Gastroesophageal sphincter (tissue), 4 donors: ENCODE data around the gene NAGLU. TPM values are rescaled to one million over a fixed set of nuclear protein-coding genes. Genes with fewer than 3 reads are reported as not detected.

ENCODE experiments used
- ATAC-seq: fragments of 150-250 bp; one replicate; pipeline ENCODE4 v1.9.1; 2016; ENCODE audit warnings: mild to moderate bottlenecking, moderate library complexity
- H3K27ac ChIP-seq, 4 donors: fragments of 200-600 bp; sonication (generic) in 3 of 4; 1 replicate in 3 of 4; 2 replicates in 1 of 4; pipeline ENCODE4 v1.5.1; 2016 to 2019
- H3K27me3 ChIP-seq: fragments of 200-600 bp; sonication (generic); one replicate; pipeline ENCODE4 v1.5.1; 2019
- H3K36me3 ChIP-seq, 2 donors: fragments of 200-600 bp; sonication (generic); one replicate each; pipeline ENCODE4 v1.5.1; 2019; ENCODE audit warnings: control low read depth in 1 of 2
- H3K4me1 ChIP-seq, 3 donors: fragments of 200-600 bp; sonication (generic); 1 replicate in 2 of 3; 2 replicates in 1 of 3; pipeline ENCODE4 v1.5.1; 2016 to 2019; ENCODE audit warnings: control low read depth in 2 of 3
- H3K4me3 ChIP-seq, 2 donors: fragments of 200-600 bp; sonication (generic); one replicate each; pipeline ENCODE4 v1.5.1; 2019; ENCODE audit warnings: mild to moderate bottlenecking in 1 of 2, moderate library complexity in 1 of 2
- H3K9me3 ChIP-seq, 3 donors: fragments of 200-600 bp; sonication (generic); one replicate each; pipeline ENCODE4 v1.5.1; 2017 to 2019; ENCODE audit warnings: control low read depth in 2 of 3
- EP300 ChIP-seq: sonication (generic); formaldehyde crosslinking; IDR thresholded peaks from one replicate; pipeline ENCODE4 v1.6.1; 2017; ENCODE audit warnings: antibody characterized with exemption, mild to moderate bottlenecking
- POLR2A ChIP-seq, 2 donors: fragments of 450-650 bp; IDR thresholded peaks; one replicate each; pipeline ENCODE4 v1.6.1; 2017; ENCODE audit warnings: antibody characterized with exemption in 2 of 2, mild to moderate bottlenecking in 2 of 2, moderate library complexity in 1 of 2
- POLR2AphosphoS5 ChIP-seq: sonication (generic); formaldehyde crosslinking; IDR thresholded peaks from one replicate; pipeline ENCODE4 v1.6.1; 2017; ENCODE audit warnings: antibody characterized with exemption
- WGBS, 2 donors: methylation state at CpG; one replicate each; pipeline ENCODE4 v1.1.5; 2018; ENCODE audit warnings: low coverage in 1 of 2; 5-methylcytosine and 5-hydroxymethylcytosine counted together
- total RNA-seq, 4 donors: library from RNA; depleted of rRNA; stranded (reverse); fragments of >200 nt; gene quantifications; one replicate each; pipeline ENCODE4 v1.1.0, GENCODE V29; 2016
- TF ChIP-seq, protein P1 (sequence below), 4 experiments: fragments of 200-600 bp in 2 of 4; fragments of 450-650 bp in 2 of 4; sonication (generic) in 1 of 4; IDR thresholded peaks; one replicate each; pipeline ENCODE4 v1.5.1; 2017 to 2019; ENCODE audit warnings: antibody characterized with exemption in 4 of 4, mild to moderate bottlenecking in 2 of 4, moderate library complexity in 2 of 4

The NAGLU gene
- total RNA-seq, 4 donors from 2014 or later = 31.9 to 46.9 (median 35.7) TPM

DNA sequence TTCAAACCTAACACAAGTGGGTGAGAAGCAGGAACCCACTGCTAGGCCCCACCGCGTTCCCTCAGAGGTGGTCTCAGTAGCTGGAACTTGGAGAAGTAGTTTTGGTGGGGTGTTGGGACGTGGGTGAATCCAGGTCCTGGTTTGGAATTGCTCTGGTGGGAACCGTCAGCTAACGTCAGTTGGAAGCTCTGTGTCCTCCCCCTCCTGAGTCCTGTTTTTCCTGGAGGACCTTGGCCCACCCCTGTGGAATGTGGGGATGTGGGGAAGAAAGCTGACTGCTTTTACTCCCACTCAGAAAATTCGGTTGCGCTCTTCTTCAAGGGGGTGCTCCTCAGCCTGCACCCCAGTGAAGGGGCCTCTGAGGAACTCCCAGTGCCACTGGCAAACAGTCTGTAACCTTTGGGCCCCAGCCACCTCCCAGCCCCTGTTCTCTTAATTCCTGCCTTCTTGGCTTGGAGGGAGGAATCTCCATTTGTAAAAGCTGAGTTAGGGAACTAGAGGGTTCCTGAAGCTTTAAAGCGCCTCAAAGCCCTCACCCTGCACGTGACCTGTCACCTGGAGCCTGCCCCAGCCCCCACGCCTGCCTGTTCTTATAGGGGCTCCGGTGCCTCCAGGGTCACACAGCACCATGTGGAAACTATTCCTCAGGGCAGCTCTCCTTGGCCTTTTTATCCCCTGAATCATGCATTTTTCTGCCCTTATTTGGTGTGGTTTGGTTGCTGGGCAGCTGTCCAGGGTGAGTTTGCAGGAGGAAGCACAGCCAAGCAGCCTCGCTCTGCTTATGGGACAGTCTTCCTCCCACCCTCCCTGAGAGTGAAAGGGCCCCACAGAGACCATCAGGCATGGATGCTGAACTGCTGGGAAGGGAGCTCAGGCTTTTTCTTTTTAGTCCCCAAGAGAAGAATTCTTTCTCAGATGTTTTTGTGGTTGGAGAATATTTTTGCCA, 16.2 kb upstream of the NAGLU start:
- no peaks in the 10 kb centered on the region for H3K27me3 ChIP-seq
- peaks cover 48 to 95% (median 68%) of the 10 kb centered on the region in 3 donors for H3K4me1 ChIP-seq
- H3K36me3 ChIP-seq = peaks cover 0 to 20% of the 10 kb centered on the region in 2 donors
- no peaks in the 10 kb centered on the region for H3K9me3 ChIP-seq
- peak; percentile 81 for ATAC-seq
- TF ChIP-seq, protein P1, sequence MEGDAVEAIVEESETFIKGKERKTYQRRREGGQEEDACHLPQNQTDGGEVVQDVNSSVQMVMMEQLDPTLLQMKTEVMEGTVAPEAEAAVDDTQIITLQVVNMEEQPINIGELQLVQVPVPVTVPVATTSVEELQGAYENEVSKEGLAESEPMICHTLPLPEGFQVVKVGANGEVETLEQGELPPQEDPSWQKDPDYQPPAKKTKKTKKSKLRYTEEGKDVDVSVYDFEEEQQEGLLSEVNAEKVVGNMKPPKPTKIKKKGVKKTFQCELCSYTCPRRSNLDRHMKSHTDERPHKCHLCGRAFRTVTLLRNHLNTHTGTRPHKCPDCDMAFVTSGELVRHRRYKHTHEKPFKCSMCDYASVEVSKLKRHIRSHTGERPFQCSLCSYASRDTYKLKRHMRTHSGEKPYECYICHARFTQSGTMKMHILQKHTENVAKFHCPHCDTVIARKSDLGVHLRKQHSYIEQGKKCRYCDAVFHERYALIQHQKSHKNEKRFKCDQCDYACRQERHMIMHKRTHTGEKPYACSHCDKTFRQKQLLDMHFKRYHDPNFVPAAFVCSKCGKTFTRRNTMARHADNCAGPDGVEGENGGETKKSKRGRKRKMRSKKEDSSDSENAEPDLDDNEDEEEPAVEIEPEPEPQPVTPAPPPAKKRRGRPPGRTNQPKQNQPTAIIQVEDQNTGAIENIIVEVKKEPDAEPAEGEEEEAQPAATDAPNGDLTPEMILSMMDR (IDR thresholded peaks at IDR 0.05) = peak in 2 of 4 experiments; percentile 47 to 50
- TF ChIP-seq EP300 = no peak
- no peak for TF ChIP-seq POLR2A (IDR thresholded peaks at IDR 0.05)
- peak; percentile 91 for TF ChIP-seq POLR2AphosphoS5
- WGBS, 2 donors = 6 to 40% methylated on average over 2 to 9 of the region's 12 CpGs
- H3K4me3 ChIP-seq = no peak overlapping the region
- H3K27ac ChIP-seq = peak overlapping the region; percentile 90 to 98 (median 96)

DNA sequence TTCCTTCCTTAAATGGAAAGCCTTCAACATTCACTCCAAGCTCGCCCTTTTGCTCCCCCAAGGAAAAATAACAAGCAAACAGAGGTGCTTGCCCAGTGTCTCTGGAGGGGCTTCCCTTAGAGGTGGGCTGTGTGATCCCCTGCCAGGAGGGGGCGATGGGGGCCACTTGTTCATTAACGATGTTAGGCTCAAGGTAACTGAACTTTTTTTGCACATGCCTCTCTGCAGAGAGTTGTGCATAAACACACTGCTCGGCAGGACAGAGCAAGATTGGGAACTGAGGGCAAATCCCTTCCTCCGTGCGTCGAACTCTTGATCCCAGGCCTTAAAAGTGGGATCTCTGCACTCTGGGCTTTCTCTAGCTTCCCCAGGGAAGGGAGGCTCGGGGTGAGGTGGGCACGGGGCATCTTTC, 15.5 kb upstream of the NAGLU start:
- 0 to 11% methylated on average over 3 to 4 of the region's 9 CpGs for WGBS, 2 donors

DNA sequence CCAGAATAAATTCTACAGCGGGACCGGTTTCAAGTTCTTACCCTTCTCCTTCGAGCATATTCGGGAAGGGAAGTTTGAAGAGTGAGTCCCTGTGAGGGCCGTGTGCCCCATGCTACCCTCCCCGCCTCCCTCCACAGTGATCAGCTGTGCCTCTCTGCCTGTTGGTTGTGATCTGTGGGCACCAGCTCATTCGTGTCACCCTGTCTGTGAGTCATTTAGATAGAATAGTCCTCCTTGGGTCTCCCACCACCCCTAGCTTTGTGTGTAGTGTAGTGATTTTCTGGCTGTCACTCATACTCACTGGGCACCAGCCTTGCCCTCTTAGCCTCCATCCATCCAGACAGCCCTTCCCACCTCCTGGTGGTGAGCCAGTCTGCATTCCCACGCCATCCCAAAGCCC, 15.0 kb upstream of the NAGLU start:
- no peaks in the 10 kb centered on the region for H3K27me3 ChIP-seq
- peaks cover 48 to 99% (median 72%) of the 10 kb centered on the region in 3 donors for H3K4me1 ChIP-seq
- TF ChIP-seq, protein P1 (IDR thresholded peaks at IDR 0.05) = no peak
- TF ChIP-seq POLR2A (IDR thresholded peaks at IDR 0.05) (no peak), EP300 (no peak), POLR2AphosphoS5 (no peak)
- 14 to 60% methylated on average over 1 to 7 of the region's 8 CpGs for WGBS, 2 donors
- H3K27ac ChIP-seq = peak overlapping the region; percentile 90 to 98 (median 96)
- no peak overlapping the region for H3K4me3 ChIP-seq
- H3K9me3 ChIP-seq = no peaks in the 10 kb centered on the region
- no peak for ATAC-seq
- H3K36me3 ChIP-seq = peaks cover 0 to 10% of the 10 kb centered on the region in 2 donors

More for the DNA sequence above, 15.5 kb upstream of the NAGLU start:
- ATAC-seq = no peak
- Histone ChIP-seq H3K27me3 (no peaks in the 10 kb centered on the region), H3K4me3 (no peak overlapping the region), H3K36me3 (peaks cover 0 to 14% of the 10 kb centered on the region in 2 donors), H3K4me1 (peaks cover 48 to 99% (median 71%) of the 10 kb centered on the region in 3 donors), H3K27ac (peak overlapping the region; percentile 90 to 98 (median 96)), H3K9me3 (no peaks in the 10 kb centered on the region)
- TF ChIP-seq POLR2AphosphoS5 (no peak), EP300 (no peak), POLR2A (IDR thresholded peaks at IDR 0.05) (no peak)
- TF ChIP-seq, protein P1 (IDR thresholded peaks at IDR 0.05) = no peak

DNA sequence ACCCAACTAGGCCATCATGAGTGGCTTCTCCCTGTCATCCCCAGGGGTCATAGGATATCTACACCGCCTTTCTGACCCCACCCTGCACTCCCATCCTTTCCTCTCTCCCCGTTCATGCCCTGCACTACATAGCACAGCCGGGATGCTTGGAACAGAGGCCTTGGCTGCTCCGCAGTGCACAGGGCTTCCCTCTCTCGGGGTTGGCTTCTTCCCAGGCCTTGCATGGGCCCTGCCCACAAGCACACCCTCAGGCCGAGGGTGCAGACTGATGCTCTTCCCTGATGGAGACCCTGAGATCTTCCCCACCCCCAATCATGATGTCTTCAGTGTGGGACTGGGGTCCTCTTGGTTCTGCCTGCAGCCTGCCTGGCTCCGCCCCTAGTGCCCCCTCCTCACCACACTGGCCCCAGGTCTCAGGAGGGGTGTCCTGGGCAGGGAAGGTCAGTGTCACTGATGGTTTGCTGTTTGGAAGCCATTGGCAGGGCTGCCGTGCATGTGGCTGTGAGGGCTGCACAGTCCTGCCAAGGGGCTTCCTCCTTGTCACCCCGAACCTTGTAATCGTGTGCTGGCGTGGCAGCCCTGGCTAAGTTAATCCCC, 14.3 kb upstream of the NAGLU start:
- Histone ChIP-seq H3K4me1 (peaks cover 48 to 99% (median 72%) of the 10 kb centered on the region in 3 donors), H3K9me3 (no peaks in the 10 kb centered on the region), H3K4me3 (no peak overlapping the region), H3K27ac (peak overlapping the region; percentile 90 to 98 (median 96)), H3K36me3 (peaks cover 0 to 3% of the 10 kb centered on the region in 2 donors), H3K27me3 (no peaks in the 10 kb centered on the region)
- WGBS, 2 donors = 29% methylated on average over 2 of the region's 11 CpGs; no CpG with 5 or more reads in 1 of the 2 donors
- no peak for ATAC-seq
- TF ChIP-seq EP300 (no peak), POLR2AphosphoS5 (no peak), POLR2A (IDR thresholded peaks at IDR 0.05) (no peak)
- TF ChIP-seq, protein P1 (IDR thresholded peaks at IDR 0.05) = no peak
